Activated CD8-positive, alpha-beta T cell treated with anti-CD3 and anti-CD28 coated beads for 36 hours (primary cell): ENCODE results near the gene GALNT14. TPM values are rescaled to one million over a fixed set of nuclear protein-coding genes. Genes with fewer than 3 reads are reported as not detected.

Experiments
- ATAC-seq: fragments of 200-7000 bp; cut with Tn5 transposase; one replicate; pipeline ENCODE4 v1.10.0; 2021; ENCODE audit warnings: mild to moderate bottlenecking, moderate library complexity
- CTCF ChIA-PET: fragments of 350-600 bp; sonication (Branson Sonifier 250); formaldehyde crosslinking; loops from one replicate; lab custom pipeline; 2021; ENCODE audit warnings: antibody characterized with exemption; lab: Charles Lee
- POLR2A ChIA-PET: fragments of 350-600 bp; sonication (Branson Sonifier 250); formaldehyde crosslinking; loops from one replicate; lab custom pipeline; 2021; ENCODE audit warnings: antibody characterized with exemption; lab: Charles Lee
- DNase-seq: peaks from one replicate; pipeline ENCODE4 v3.0.0-alpha.2; 2020
- H3K27ac Mint-ChIP-seq: one replicate; pipeline ENCODE4 v1.8.0; 2021; ENCODE audit warnings: mild to moderate bottlenecking, mixed read lengths
- H3K27me3 Mint-ChIP-seq: one replicate; pipeline ENCODE4 v1.8.0; 2021; ENCODE audit warnings: mixed read lengths
- H3K36me3 Mint-ChIP-seq: one replicate; pipeline ENCODE4 v1.8.0; 2021; ENCODE audit warnings: low read depth, mixed read lengths
- H3K4me1 Mint-ChIP-seq: one replicate; pipeline ENCODE4 v1.8.0; 2021; ENCODE audit warnings: low read depth, mixed read lengths
- H3K4me3 Mint-ChIP-seq: one replicate; pipeline ENCODE4 v1.8.0; 2021; ENCODE audit warnings: mild to moderate bottlenecking, moderate library complexity, mixed read lengths
- H3K9me3 Mint-ChIP-seq: one replicate; pipeline ENCODE4 v1.8.0; 2021; ENCODE audit warnings: mixed read lengths
- intact Hi-C: fragments of 100-400 bp; cut with micrococcal nuclease; formaldehyde crosslinking; loops from one replicate; pipeline ENCODE4 v1.10.0; 2022
- total RNA-seq, 2 experiments: library from RNA; stranded (reverse); gene quantifications; one replicate each; pipeline ENCODE4 v1.2.3, GENCODE V29; 2021
- TF ChIP-seq, protein P1 (sequence below): fragments of 200-600 bp; IDR thresholded peaks from one replicate; pipeline ENCODE4 v1.8.0; 2022; ENCODE audit warnings: antibody characterized with exemption, mild to moderate bottlenecking

Gene GALNT14
- total RNA-seq, 2 experiments from 2014 or later, result 1.1 to 1.9 TPM

- peak; percentile 7 for DNase-seq
- no peaks in the 10 kb centered on the region for H3K36me3 Mint-ChIP-seq
- peaks cover 21% of the 10 kb centered on the region for H3K9me3 Mint-ChIP-seq
- H3K27ac Mint-ChIP-seq, result no peak overlapping the region
- intact Hi-C loops, result no loop called here
- ChIA-PET CTCF (no interaction called here), POLR2A (no interaction called here)
- TF ChIP-seq, protein P1, sequence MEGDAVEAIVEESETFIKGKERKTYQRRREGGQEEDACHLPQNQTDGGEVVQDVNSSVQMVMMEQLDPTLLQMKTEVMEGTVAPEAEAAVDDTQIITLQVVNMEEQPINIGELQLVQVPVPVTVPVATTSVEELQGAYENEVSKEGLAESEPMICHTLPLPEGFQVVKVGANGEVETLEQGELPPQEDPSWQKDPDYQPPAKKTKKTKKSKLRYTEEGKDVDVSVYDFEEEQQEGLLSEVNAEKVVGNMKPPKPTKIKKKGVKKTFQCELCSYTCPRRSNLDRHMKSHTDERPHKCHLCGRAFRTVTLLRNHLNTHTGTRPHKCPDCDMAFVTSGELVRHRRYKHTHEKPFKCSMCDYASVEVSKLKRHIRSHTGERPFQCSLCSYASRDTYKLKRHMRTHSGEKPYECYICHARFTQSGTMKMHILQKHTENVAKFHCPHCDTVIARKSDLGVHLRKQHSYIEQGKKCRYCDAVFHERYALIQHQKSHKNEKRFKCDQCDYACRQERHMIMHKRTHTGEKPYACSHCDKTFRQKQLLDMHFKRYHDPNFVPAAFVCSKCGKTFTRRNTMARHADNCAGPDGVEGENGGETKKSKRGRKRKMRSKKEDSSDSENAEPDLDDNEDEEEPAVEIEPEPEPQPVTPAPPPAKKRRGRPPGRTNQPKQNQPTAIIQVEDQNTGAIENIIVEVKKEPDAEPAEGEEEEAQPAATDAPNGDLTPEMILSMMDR, result no peak
- no peaks in the 10 kb centered on the region for H3K4me1 Mint-ChIP-seq
- ATAC-seq, result no peak
- H3K4me3 Mint-ChIP-seq, result no peak overlapping the region
- H3K27me3 Mint-ChIP-seq, result no peaks in the 10 kb centered on the region
Observed at GRCh38 chr2:31038385-31038784, 99.9 kb downstream of the GALNT14 start.

GRCh38 chr2:31037058-31037457 lies 101.2 kb downstream of the GALNT14 start:
- TF ChIP-seq, protein P1, result no peak
- Mint-ChIP-seq H3K4me3 (no peak overlapping the region), H3K36me3 (no peaks in the 10 kb centered on the region), H3K27ac (no peak overlapping the region), H3K9me3 (peaks cover 21% of the 10 kb centered on the region), H3K4me1 (no peaks in the 10 kb centered on the region), H3K27me3 (no peaks in the 10 kb centered on the region)
- DNase-seq (no peak), ATAC-seq (no peak)
- ChIA-PET POLR2A (no interaction called here), CTCF (no interaction called here)
- intact Hi-C loops, result no loop called here

- Mint-ChIP-seq H3K4me1 (no peaks in the 10 kb centered on the region), H3K27ac (no peak overlapping the region), H3K27me3 (no peaks in the 10 kb centered on the region), H3K36me3 (no peaks in the 10 kb centered on the region), H3K4me3 (no peak overlapping the region), H3K9me3 (peaks cover 21% of the 10 kb centered on the region)
- ChIA-PET POLR2A (interaction anchor here (0.8 kb wide), 1 partner anchor 13 kb away, joined by 3 read pairs; no protein-coding TSS in a partner anchor), CTCF (interaction anchor here (1.3 to 2.1 kb wide), 2 partner anchors 137 to 322 kb away, joined by 4 to 11 read pairs; no protein-coding TSS in a partner anchor)
- DNase-seq (no peak), ATAC-seq (no peak)
- intact Hi-C loops, result no loop called here
- TF ChIP-seq, protein P1, result no peak
Observed at GRCh38 chr2:31033032-31033431, 105.2 kb downstream of the GALNT14 start.

DNA sequence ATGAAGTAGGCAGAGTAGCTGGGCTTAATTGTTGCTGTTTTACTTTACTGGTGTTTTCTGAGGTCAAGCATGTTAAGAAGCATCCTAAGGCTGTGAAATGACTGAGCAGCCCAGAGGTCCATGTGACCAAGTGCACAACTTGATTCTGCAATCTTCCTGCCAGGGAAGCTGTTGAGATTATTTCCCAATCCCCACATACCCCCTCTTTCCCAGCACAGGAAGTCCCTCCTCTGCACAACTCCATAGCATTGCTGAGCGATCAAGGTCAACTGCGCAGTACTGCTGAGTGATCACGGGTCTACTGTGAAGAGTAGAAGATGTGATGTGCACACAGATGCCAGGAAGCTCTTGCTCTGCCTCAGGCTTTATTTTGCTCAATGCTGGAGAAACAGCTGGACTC lies 105.8 kb downstream of the GALNT14 start:
- H3K9me3 Mint-ChIP-seq, result peaks cover 18% of the 10 kb centered on the region
- H3K4me1 Mint-ChIP-seq, result no peaks in the 10 kb centered on the region
- H3K27me3 Mint-ChIP-seq, result no peaks in the 10 kb centered on the region
- no peak overlapping the region for H3K27ac Mint-ChIP-seq
- intact Hi-C loops, result no loop called here
- no peak for DNase-seq
- TF ChIP-seq, protein P1, result no peak
- no peak overlapping the region for H3K4me3 Mint-ChIP-seq
- no peak for ATAC-seq
- ChIA-PET POLR2A (no interaction called here), CTCF (interaction anchor here (1.3 to 2.1 kb wide), 2 partner anchors 138 to 321 kb away, joined by 4 to 11 read pairs; no protein-coding TSS in a partner anchor)
- H3K36me3 Mint-ChIP-seq, result no peaks in the 10 kb centered on the region

GRCh38 chr2:31031132-31031706 lies 107.0 kb downstream of the GALNT14 start:
- Mint-ChIP-seq H3K4me1 (no peaks in the 10 kb centered on the region), H3K27me3 (no peaks in the 10 kb centered on the region), H3K4me3 (no peak overlapping the region), H3K27ac (no peak overlapping the region), H3K9me3 (peaks cover 6% of the 10 kb centered on the region), H3K36me3 (no peaks in the 10 kb centered on the region)
- TF ChIP-seq, protein P1, result no peak
- ChIA-PET POLR2A (no interaction called here), CTCF (no interaction called here)
- DNase-seq, result no peak
- no peak for ATAC-seq
- intact Hi-C loops, result no loop called here
